Measurements from ENCODE around the gene TMEM51.

TMEM51 gene

DNA sequence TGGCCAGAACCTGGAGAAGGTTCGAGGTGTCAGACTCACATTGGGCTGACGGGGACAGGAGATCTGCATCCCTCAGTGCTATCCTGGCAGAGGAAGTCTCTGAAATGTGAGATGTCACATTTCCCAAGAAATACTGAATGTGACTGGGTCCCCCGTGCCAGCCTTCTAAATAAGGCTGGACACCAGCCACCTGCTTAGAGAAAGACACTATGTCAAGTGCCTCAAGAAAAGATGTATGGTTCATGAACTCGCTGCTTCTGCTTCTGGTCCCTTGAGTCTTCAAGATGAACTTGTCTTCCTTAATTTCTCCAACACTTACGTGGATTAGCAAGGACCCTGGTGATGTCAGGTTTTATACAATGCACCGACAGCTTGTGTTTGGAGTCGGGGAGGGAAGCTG, 51.4 kb downstream of the TMEM51 start:
- TF ChIP-seq CTCF (IDR thresholded peaks at IDR 0.05; ENCODE audit: insufficient read depth, low read length) (no peak), POLR2AphosphoS5 (IDR thresholded peaks at IDR 0.05; ENCODE audit: low read depth) (no peak), REST (IDR thresholded peaks at IDR 0.05; ENCODE audit: insufficient replicate concordance, low read depth) (no peak), GABPA (IDR thresholded peaks at IDR 0.05; ENCODE audit: low read depth) (no peak), SPI1 (IDR thresholded peaks at IDR 0.05; ENCODE audit: borderline replicate concordance, low read depth) (no peak)
- Histone ChIP-seq H3K27me3 (ENCODE audit: insufficient read depth, poor library complexity, severe bottlenecking) (no peaks in the 10 kb centered on the region), H3K4me3 (replicated peaks; ENCODE audit: insufficient read depth, low read length) (no peak overlapping the region), H3K27ac (replicated peaks) (no peak overlapping the region)
- no peak for DNase-seq (ENCODE audit: low read depth in 1 of 2, low spot score in 1 of 2)

- Histone ChIP-seq H3K27ac (replicated peaks) (no peak overlapping the region), H3K4me3 (replicated peaks; ENCODE audit: insufficient read depth, low read length) (no peak overlapping the region), H3K27me3 (ENCODE audit: insufficient read depth, poor library complexity, severe bottlenecking) (no peaks in the 10 kb centered on the region)
- TF ChIP-seq POLR2AphosphoS5 (IDR thresholded peaks at IDR 0.05; ENCODE audit: low read depth) (no peak), SPI1 (IDR thresholded peaks at IDR 0.05; ENCODE audit: borderline replicate concordance, low read depth) (no peak), CTCF (IDR thresholded peaks at IDR 0.05; ENCODE audit: insufficient read depth, low read length) (no peak), GABPA (IDR thresholded peaks at IDR 0.05; ENCODE audit: low read depth) (no peak), REST (IDR thresholded peaks at IDR 0.05; ENCODE audit: insufficient replicate concordance, low read depth) (no peak)
- no peak for DNase-seq (ENCODE audit: low read depth in 1 of 2, low spot score in 1 of 2)
Measured at GRCh38 chr1:15205586-15206346, 52.2 kb downstream of the TMEM51 start.

DNA sequence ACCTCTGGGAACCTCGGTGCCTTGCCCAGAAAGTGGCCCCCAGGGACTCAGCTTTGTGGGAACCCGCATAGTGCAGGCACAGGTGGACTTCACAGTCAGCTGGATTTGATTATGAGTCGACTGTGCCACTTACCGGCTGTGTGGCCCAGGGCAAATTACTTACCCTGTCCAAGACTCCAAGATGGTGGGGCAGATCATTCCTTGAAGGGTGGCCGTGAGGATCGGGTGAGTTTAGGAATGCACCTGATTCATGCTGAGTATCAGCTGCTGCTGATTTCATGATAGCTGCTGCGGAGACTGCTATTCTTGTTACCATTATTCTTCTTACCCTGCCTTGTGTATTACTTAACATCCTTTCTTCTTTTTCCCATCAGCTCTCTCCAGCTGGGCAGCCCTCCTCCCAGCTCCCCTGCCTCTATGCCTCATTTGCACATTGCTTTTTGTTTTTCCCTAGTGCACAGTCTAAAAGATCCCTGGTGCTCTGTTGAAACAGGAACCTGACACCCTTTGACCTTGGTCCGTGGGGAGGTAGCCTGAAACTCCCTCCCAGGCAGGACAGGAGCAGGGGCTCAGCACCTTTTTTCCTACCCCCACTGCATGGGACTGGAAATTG, 53.0 kb downstream of the TMEM51 start:
- H3K27me3 ChIP-seq (ENCODE audit: insufficient read depth, poor library complexity, severe bottlenecking), result no peaks in the 10 kb centered on the region
- H3K27ac ChIP-seq (replicated peaks), result no peak overlapping the region
- no peak overlapping the region for H3K4me3 ChIP-seq (replicated peaks; ENCODE audit: insufficient read depth, low read length)
- no peak for TF ChIP-seq SPI1 (IDR thresholded peaks at IDR 0.05; ENCODE audit: borderline replicate concordance, low read depth)
- no peak for TF ChIP-seq REST (IDR thresholded peaks at IDR 0.05; ENCODE audit: insufficient replicate concordance, low read depth)
- TF ChIP-seq CTCF (IDR thresholded peaks at IDR 0.05; ENCODE audit: insufficient read depth, low read length), result no peak
- TF ChIP-seq GABPA (IDR thresholded peaks at IDR 0.05; ENCODE audit: low read depth), result no peak
- TF ChIP-seq POLR2AphosphoS5 (IDR thresholded peaks at IDR 0.05; ENCODE audit: low read depth), result no peak
- no peak for DNase-seq (ENCODE audit: low read depth in 1 of 2, low spot score in 1 of 2)
